ENCODE data around the gene RPS6KB2. TPM values are rescaled to one million over a fixed set of nuclear protein-coding genes. Genes with fewer than 3 reads are reported as not detected.

Gene RPS6KB2
- total and polyA plus RNA-seq, 9 of the 15 experiments (the other 6 are each of a cell fraction or from before 2014, with no cell fraction given), result 0.42 to 122 (median 82.6) TPM

DNA sequence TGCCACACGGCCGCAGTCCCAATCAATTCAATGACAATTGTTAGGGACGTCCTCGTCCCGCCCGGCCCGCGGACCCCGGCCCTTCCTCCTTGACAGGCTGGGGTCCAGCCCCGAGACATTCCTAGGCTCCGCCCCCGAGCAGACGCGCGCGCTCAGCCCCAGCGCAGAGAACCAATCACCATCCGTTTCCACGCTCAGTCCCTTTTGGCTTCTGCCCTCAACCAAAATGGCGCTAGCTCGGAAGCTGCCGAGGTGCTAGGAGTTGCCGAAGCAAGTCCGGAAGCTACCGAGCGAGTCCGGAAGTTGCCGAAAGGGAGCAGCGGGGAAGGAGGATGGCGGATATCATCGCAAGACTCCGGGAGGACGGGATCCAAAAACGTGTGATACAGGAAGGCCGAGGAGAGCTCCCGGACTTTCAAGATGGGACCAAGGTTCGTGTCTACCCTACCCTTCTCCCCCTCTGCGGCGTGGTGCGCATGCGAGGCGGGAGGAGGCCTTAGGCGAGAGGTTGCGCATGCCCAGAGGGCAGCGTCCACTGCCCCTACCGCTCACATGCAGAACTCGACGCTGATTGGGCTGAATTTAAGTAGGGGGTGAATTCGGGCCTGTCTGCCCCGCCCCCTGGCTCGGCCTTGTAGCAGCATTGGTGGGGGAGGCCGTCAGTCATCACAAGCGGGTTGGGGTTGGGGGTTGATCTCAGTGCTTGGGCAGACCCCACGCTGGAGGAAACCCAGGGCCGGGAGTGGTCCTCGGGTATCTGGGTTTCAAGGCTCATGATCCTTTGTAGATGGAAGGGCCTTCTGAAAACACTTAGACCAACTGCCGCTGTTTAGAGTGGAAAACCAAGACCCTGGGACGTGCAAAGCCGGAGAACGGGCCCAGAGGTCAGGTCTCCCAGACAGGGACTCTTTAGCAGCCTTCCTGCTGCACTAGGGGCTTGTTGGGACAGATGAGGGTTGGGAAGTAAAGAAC lies 54.8 kb downstream of the RPS6KB2 start, which contains the start of gene AIP (continued):
- TF ChIP-seq, protein P1, sequence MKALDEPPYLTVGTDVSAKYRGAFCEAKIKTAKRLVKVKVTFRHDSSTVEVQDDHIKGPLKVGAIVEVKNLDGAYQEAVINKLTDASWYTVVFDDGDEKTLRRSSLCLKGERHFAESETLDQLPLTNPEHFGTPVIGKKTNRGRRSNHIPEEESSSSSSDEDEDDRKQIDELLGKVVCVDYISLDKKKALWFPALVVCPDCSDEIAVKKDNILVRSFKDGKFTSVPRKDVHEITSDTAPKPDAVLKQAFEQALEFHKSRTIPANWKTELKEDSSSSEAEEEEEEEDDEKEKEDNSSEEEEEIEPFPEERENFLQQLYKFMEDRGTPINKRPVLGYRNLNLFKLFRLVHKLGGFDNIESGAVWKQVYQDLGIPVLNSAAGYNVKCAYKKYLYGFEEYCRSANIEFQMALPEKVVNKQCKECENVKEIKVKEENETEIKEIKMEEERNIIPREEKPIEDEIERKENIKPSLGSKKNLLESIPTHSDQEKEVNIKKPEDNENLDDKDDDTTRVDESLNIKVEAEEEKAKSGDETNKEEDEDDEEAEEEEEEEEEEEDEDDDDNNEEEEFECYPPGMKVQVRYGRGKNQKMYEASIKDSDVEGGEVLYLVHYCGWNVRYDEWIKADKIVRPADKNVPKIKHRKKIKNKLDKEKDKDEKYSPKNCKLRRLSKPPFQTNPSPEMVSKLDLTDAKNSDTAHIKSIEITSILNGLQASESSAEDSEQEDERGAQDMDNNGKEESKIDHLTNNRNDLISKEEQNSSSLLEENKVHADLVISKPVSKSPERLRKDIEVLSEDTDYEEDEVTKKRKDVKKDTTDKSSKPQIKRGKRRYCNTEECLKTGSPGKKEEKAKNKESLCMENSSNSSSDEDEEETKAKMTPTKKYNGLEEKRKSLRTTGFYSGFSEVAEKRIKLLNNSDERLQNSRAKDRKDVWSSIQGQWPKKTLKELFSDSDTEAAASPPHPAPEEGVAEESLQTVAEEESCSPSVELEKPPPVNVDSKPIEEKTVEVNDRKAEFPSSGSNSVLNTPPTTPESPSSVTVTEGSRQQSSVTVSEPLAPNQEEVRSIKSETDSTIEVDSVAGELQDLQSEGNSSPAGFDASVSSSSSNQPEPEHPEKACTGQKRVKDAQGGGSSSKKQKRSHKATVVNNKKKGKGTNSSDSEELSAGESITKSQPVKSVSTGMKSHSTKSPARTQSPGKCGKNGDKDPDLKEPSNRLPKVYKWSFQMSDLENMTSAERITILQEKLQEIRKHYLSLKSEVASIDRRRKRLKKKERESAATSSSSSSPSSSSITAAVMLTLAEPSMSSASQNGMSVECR (CRISPR knock-in tag; IDR thresholded peaks at IDR 0.05), result peak; percentile 98
- TF ChIP-seq PURB (CRISPR knock-in tag; IDR thresholded peaks at IDR 0.05; ENCODE audit: low read depth) (no peak), NR2C2 (CRISPR knock-in tag; IDR thresholded peaks at IDR 0.05) (peak; percentile 93), NR2C2 (tag; IDR thresholded peaks at IDR 0.05) (peak; percentile 84), TSHZ1 (CRISPR knock-in tag; IDR thresholded peaks at IDR 0.05) (no peak), MYNN (IDR thresholded peaks at IDR 0.05) (no peak), MYNN (CRISPR knock-in tag; IDR thresholded peaks at IDR 0.05) (no peak), ZBTB17 (CRISPR knock-in tag; IDR thresholded peaks at IDR 0.05) (peak; percentile 88; the same call in 1 of the 2 replicates), RBM22 (IDR thresholded peaks at IDR 0.05; ENCODE audit: low read depth, low read length, poor library complexity, severe bottlenecking) (no peak), XRCC5 (IDR thresholded peaks at IDR 0.05; ENCODE audit: low read depth, low read length) (no peak), CXXC5 (CRISPR knock-in tag; IDR thresholded peaks at IDR 0.05) (peak; percentile 85), MTF1 (CRISPR knock-in tag; IDR thresholded peaks at IDR 0.05; ENCODE audit: borderline replicate concordance) (no peak), MIER1 (IDR thresholded peaks at IDR 0.05; ENCODE audit: low read depth) (no peak), CHD1 (IDR thresholded peaks at IDR 0.05; ENCODE audit: low read length) (no peak)
- TF ChIP-seq, protein P2, sequence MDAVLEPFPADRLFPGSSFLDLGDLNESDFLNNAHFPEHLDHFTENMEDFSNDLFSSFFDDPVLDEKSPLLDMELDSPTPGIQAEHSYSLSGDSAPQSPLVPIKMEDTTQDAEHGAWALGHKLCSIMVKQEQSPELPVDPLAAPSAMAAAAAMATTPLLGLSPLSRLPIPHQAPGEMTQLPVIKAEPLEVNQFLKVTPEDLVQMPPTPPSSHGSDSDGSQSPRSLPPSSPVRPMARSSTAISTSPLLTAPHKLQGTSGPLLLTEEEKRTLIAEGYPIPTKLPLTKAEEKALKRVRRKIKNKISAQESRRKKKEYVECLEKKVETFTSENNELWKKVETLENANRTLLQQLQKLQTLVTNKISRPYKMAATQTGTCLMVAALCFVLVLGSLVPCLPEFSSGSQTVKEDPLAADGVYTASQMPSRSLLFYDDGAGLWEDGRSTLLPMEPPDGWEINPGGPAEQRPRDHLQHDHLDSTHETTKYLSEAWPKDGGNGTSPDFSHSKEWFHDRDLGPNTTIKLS (IDR thresholded peaks at IDR 0.05; ENCODE audit: borderline replicate concordance, low read depth), result peak; percentile 90
- TF ChIP-seq, protein P3, sequence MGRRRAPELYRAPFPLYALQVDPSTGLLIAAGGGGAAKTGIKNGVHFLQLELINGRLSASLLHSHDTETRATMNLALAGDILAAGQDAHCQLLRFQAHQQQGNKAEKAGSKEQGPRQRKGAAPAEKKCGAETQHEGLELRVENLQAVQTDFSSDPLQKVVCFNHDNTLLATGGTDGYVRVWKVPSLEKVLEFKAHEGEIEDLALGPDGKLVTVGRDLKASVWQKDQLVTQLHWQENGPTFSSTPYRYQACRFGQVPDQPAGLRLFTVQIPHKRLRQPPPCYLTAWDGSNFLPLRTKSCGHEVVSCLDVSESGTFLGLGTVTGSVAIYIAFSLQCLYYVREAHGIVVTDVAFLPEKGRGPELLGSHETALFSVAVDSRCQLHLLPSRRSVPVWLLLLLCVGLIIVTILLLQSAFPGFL (CRISPR knock-in tag; IDR thresholded peaks at IDR 0.05), result no peak

Data from K562 (cell line).